Calu3 (cell line): Measurements from ENCODE around the gene BBS12. TPM values are rescaled to one million over a fixed set of nuclear protein-coding genes. Genes with fewer than 3 reads are reported as not detected.

Experiments
- BruUV-seq: library from RNA; stranded (reverse); fragments of 400-500 nt; replicated peaks from 2 replicates; lab custom pipeline; 2021; lab: Mats Ljungman, UMichigan
- CTCF ChIA-PET: fragments of 300-600 bp; sonication (Branson Sonifier 250); formaldehyde crosslinking; loops from one replicate; lab custom pipeline; 2022; ENCODE audit warnings: antibody characterized with exemption; lab: Charles Lee
- DNase-seq: peaks from one replicate; pipeline ENCODE4 v3.0.0; 2022
- H3K27ac Mint-ChIP-seq: one replicate; pipeline ENCODE4 v1.8.0; 2022; ENCODE audit warnings: mixed read lengths; ENCODE audit not compliant: unreplicated experiment
- H3K27me3 Mint-ChIP-seq: one replicate; pipeline ENCODE4 v1.8.0; 2022; ENCODE audit warnings: mixed read lengths; ENCODE audit not compliant: unreplicated experiment
- H3K36me3 Mint-ChIP-seq: one replicate; pipeline ENCODE4 v1.8.0; 2022; ENCODE audit warnings: mild to moderate bottlenecking, moderate library complexity, mixed read lengths; ENCODE audit not compliant: insufficient read depth, unreplicated experiment
- H3K4me1 Mint-ChIP-seq: one replicate; pipeline ENCODE4 v1.8.0; 2022; ENCODE audit warnings: mild to moderate bottlenecking, low read depth, mixed read lengths; ENCODE audit not compliant: unreplicated experiment
- H3K4me3 Mint-ChIP-seq: one replicate; pipeline ENCODE4 v1.8.0; 2022; ENCODE audit warnings: mild to moderate bottlenecking, low read depth, moderate library complexity, mixed read lengths; ENCODE audit not compliant: unreplicated experiment
- H3K9me3 Mint-ChIP-seq: one replicate; pipeline ENCODE4 v1.8.0; 2022; ENCODE audit warnings: low read depth, mixed read lengths; ENCODE audit not compliant: unreplicated experiment
- CTCF ChIP-seq: fragments of 200-600 bp; IDR thresholded peaks from one replicate; pipeline ENCODE4 v1.8.0; 2022; ENCODE audit warnings: antibody characterized with exemption; ENCODE audit not compliant: unreplicated experiment
- intact Hi-C: fragments of 100-400 bp; cut with micrococcal nuclease; formaldehyde crosslinking; loops from one replicate; pipeline ENCODE4 v1.10.0; 2022; ENCODE audit not compliant: unreplicated experiment
- total RNA-seq: library from RNA; stranded (reverse); gene quantifications from 2 replicates; pipeline ENCODE4 v1.2.3, GENCODE V29; 2022

BBS12 gene
- total RNA-seq, 1 experiment from 2014 or later: 2.4 TPM

- Mint-ChIP-seq H3K4me3 (no peak overlapping the region), H3K27me3 (no peaks in the 10 kb centered on the region), H3K9me3 (no peaks in the 10 kb centered on the region), H3K27ac (no peak overlapping the region), H3K4me1 (no peaks in the 10 kb centered on the region), H3K36me3 (no peaks in the 10 kb centered on the region)
- CTCF ChIA-PET: no interaction called here
- intact Hi-C loops: no loop called here
- no TSS peak for BruUV-seq
- no peak for DNase-seq
- TF ChIP-seq CTCF: no peak
Measured at GRCh38 chr4:122703868-122704267, 28.6 kb upstream of the BBS12 start.

GRCh38 chr4:122705009-122705408 is 27.5 kb upstream of the BBS12 start:
- CTCF ChIA-PET: no interaction called here
- Mint-ChIP-seq H3K27me3 (no peaks in the 10 kb centered on the region), H3K4me3 (no peak overlapping the region), H3K4me1 (no peaks in the 10 kb centered on the region), H3K36me3 (no peaks in the 10 kb centered on the region), H3K27ac (no peak overlapping the region), H3K9me3 (no peaks in the 10 kb centered on the region)
- TF ChIP-seq CTCF: no peak
- DNase-seq: no peak
- intact Hi-C loops: no loop called here
- BruUV-seq: no TSS peak

GRCh38 chr4:122705547-122706117 is 26.9 kb upstream of the BBS12 start:
- no peak overlapping the region for H3K27ac Mint-ChIP-seq

GRCh38 chr4:122706511-122706910 is 26.0 kb upstream of the BBS12 start:
- Mint-ChIP-seq H3K4me1 (peaks cover 8% of the 10 kb centered on the region), H3K27me3 (no peaks in the 10 kb centered on the region), H3K36me3 (peaks cover 4% of the 10 kb centered on the region), H3K9me3 (no peaks in the 10 kb centered on the region), H3K4me3 (no peak overlapping the region), H3K27ac (no peak overlapping the region)
- intact Hi-C loops: no loop called here
- BruUV-seq: no TSS peak
- no peak for TF ChIP-seq CTCF
- CTCF ChIA-PET: no interaction called here
- no peak for DNase-seq

More at GRCh38 chr4:122705547-122706117, 26.9 kb upstream of the BBS12 start:
- peaks cover under 1% of the 10 kb centered on the region for H3K4me1 Mint-ChIP-seq
- no TSS peak for BruUV-seq
- no peak for TF ChIP-seq CTCF
- no peak for DNase-seq
- H3K36me3 Mint-ChIP-seq: no peaks in the 10 kb centered on the region
- CTCF ChIA-PET: no interaction called here
- H3K27me3 Mint-ChIP-seq: no peaks in the 10 kb centered on the region
- intact Hi-C loops: no loop called here
- no peaks in the 10 kb centered on the region for H3K9me3 Mint-ChIP-seq
- no peak overlapping the region for H3K4me3 Mint-ChIP-seq
